ENCODE results near the gene SHC2. TPM values are rescaled to one million over a fixed set of nuclear protein-coding genes. Genes with fewer than 3 reads are reported as not detected.

Gene SHC2
- total RNA-seq, 1 experiment from 2014 or later, result 6.7 TPM

- Histone ChIP-seq H3K4me3 (ENCODE audit: low read depth in 2 of 2, low read length in 2 of 2) (no peak overlapping the region), H3K27me3 (ENCODE audit: control insufficient read depth, insufficient read depth, low read length) (no peaks in the 10 kb centered on the region), H3K36me3 (ENCODE audit: control insufficient read depth, insufficient read depth, low read length) (no peaks in the 10 kb centered on the region), H3K27ac (ENCODE audit: low read length) (no peak overlapping the region), H3K4me1 (ENCODE audit: control insufficient read depth, insufficient read depth, low read length) (no peaks in the 10 kb centered on the region), H3K9me3 (ENCODE audit: control insufficient read depth, insufficient read depth, low read depth, low read length) (no peaks in the 10 kb centered on the region)
- BruUV-seq (replicated peaks), result no TSS peak
- DNase-seq (ENCODE audit: low read depth, low spot score), result no peak
- intact Hi-C loops (cut with micrococcal nuclease; ENCODE audit: unreplicated experiment), result no loop called here
- TF ChIP-seq SIN3A (IDR thresholded peaks at IDR 0.05; ENCODE audit: borderline replicate concordance, insufficient read depth, low read depth, low read length), result no peak
- no peak for TF ChIP-seq POLR2AphosphoS5 (IDR thresholded peaks at IDR 0.05; ENCODE audit: low read depth, low read length)
- TF ChIP-seq CTCF (IDR thresholded peaks at IDR 0.05), result no peak
- no peak for TF ChIP-seq REST (IDR thresholded peaks at IDR 0.05; ENCODE audit: insufficient read depth in 1 of 2, low read depth in 2 of 2, low read length in 1 of 2)
- TF ChIP-seq TCF7L2 (IDR thresholded peaks at IDR 0.05; ENCODE audit: low read depth, low read length), result no peak
- ChIA-PET CTCF (no interaction called here), POLR2A (no interaction called here)
- in situ Hi-C loops (cut with HindIII; ENCODE audit: low pct_unique_long_range_greater_than_20kb, low sequenced_read_pairs), result no loop called here
- no peak for ATAC-seq
Observed at GRCh38 chr19:399370-399769, 61.5 kb downstream of the SHC2 start.

- ATAC-seq, result no peak
- no TSS peak for BruUV-seq (replicated peaks)
Observed at GRCh38 chr19:398719-399118, 62.1 kb downstream of the SHC2 start.

More at GRCh38 chr19:398719-399118, 62.1 kb downstream of the SHC2 start:
- Histone ChIP-seq H3K27ac (ENCODE audit: low read length) (no peak overlapping the region), H3K4me3 (ENCODE audit: low read depth in 2 of 2, low read length in 2 of 2) (no peak overlapping the region), H3K4me1 (ENCODE audit: control insufficient read depth, insufficient read depth, low read length) (no peaks in the 10 kb centered on the region), H3K27me3 (ENCODE audit: control insufficient read depth, insufficient read depth, low read length) (no peaks in the 10 kb centered on the region), H3K9me3 (ENCODE audit: control insufficient read depth, insufficient read depth, low read depth, low read length) (no peaks in the 10 kb centered on the region), H3K36me3 (ENCODE audit: control insufficient read depth, insufficient read depth, low read length) (no peaks in the 10 kb centered on the region)
- CTCF ChIA-PET, result no interaction called here
- intact Hi-C loops (cut with micrococcal nuclease; ENCODE audit: unreplicated experiment) (no loop called here), in situ Hi-C loops (cut with HindIII; ENCODE audit: low pct_unique_long_range_greater_than_20kb, low sequenced_read_pairs) (no loop called here)
- no peak for DNase-seq (ENCODE audit: low read depth, low spot score)
- TF ChIP-seq POLR2AphosphoS5 (IDR thresholded peaks at IDR 0.05; ENCODE audit: low read depth, low read length) (no peak), TCF7L2 (IDR thresholded peaks at IDR 0.05; ENCODE audit: low read depth, low read length) (no peak), CTCF (IDR thresholded peaks at IDR 0.05) (no peak), SIN3A (IDR thresholded peaks at IDR 0.05; ENCODE audit: borderline replicate concordance, insufficient read depth, low read depth, low read length) (no peak), REST (IDR thresholded peaks at IDR 0.05; ENCODE audit: insufficient read depth in 1 of 2, low read depth in 2 of 2, low read length in 1 of 2) (no peak)
- POLR2A ChIA-PET, result no interaction called here
